Esophagus squamous epithelium (tissue), 4 donors: Measurements from ENCODE around the gene SERHL2.
"Not testable (repeated sequence)": the region's sequence is repeated elsewhere in the genome, so short reads cannot be mapped to it uniquely, and the experiment has no call there.

Source experiments
- POLR2A ChIP-seq, 4 donors: fragments of 450-650 bp; IDR thresholded peaks; one replicate each; pipeline ENCODE4 v1.6.1; 2017; ENCODE audit warnings: antibody characterized with exemption in 4 of 4, mild to moderate bottlenecking in 4 of 4, moderate library complexity in 3 of 4
- TF ChIP-seq, protein P1 (sequence below), 6 experiments: fragments of 450-650 bp in 4 of 6; fragments of 200-600 bp in 2 of 6; sonication (generic) in 2 of 6; IDR thresholded peaks; one replicate each; pipeline ENCODE4 v1.5.1; 2016 to 2019; ENCODE audit warnings: antibody characterized with exemption in 6 of 6, mild to moderate bottlenecking in 4 of 6, moderate library complexity in 4 of 6

DNA sequence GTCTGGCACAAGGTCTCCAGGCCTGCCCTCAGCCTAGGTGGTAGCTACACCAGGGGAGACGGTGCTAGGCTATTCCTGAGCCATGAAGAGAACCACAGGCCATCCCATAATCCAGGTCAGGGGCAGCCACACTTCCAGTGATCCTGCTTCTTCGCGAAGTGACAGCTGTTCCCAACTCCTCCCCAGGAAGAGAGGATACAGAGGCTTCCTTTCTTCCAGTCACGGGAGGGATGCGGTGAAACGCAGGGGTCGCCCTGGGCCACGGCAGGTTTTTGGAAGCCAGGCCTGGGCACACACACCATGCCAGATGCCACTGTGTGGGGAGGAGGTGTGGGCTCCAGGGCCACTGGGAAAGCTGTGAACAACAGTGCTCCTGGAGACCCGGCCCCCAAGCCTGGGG lies 23.4 kb downstream of the SERHL2 start:
- TF ChIP-seq, protein P1, sequence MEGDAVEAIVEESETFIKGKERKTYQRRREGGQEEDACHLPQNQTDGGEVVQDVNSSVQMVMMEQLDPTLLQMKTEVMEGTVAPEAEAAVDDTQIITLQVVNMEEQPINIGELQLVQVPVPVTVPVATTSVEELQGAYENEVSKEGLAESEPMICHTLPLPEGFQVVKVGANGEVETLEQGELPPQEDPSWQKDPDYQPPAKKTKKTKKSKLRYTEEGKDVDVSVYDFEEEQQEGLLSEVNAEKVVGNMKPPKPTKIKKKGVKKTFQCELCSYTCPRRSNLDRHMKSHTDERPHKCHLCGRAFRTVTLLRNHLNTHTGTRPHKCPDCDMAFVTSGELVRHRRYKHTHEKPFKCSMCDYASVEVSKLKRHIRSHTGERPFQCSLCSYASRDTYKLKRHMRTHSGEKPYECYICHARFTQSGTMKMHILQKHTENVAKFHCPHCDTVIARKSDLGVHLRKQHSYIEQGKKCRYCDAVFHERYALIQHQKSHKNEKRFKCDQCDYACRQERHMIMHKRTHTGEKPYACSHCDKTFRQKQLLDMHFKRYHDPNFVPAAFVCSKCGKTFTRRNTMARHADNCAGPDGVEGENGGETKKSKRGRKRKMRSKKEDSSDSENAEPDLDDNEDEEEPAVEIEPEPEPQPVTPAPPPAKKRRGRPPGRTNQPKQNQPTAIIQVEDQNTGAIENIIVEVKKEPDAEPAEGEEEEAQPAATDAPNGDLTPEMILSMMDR (IDR thresholded peaks at IDR 0.05) = not testable (repeated sequence)
- not testable (repeated sequence) for TF ChIP-seq POLR2A (IDR thresholded peaks at IDR 0.05)
